Lower lobe of right lung (tissue), 2 donors: ENCODE measurements around the gene CSMD2. TPM values are rescaled to one million over a fixed set of nuclear protein-coding genes. Genes with fewer than 3 reads are reported as not detected.
"Not testable (repeated sequence)": the region's sequence is repeated elsewhere in the genome, so short reads cannot be mapped to it uniquely, and the experiment has no call there.

ENCODE experiments used
- ATAC-seq, 2 donors: fragments of 200-7000 bp; cut with Tn5 transposase; one replicate each; pipeline ENCODE4 v1.9.1; 2020 to 2022; ENCODE audit warnings: mild to moderate bottlenecking in 2 of 2, moderate library complexity in 2 of 2
- DNase-seq: peaks from one replicate; pipeline ENCODE4 v3.0.0-alpha.2; 2020
- H3K27ac ChIP-seq: fragments of 200-600 bp; one replicate; pipeline ENCODE4 v1.8.0; 2022
- H3K27me3 ChIP-seq: fragments of 200-600 bp; one replicate; pipeline ENCODE4 v1.8.0; 2022; ENCODE audit warnings: low read depth
- H3K36me3 ChIP-seq: fragments of 200-600 bp; one replicate; pipeline ENCODE4 v1.8.0; 2022; ENCODE audit warnings: mild to moderate bottlenecking
- H3K4me1 ChIP-seq: fragments of 200-600 bp; one replicate; pipeline ENCODE4 v1.8.0; 2022
- H3K4me3 ChIP-seq: fragments of 200-600 bp; one replicate; pipeline ENCODE4 v1.8.0; 2022; ENCODE audit warnings: mild to moderate bottlenecking
- H3K9me3 ChIP-seq: fragments of 200-600 bp; one replicate; pipeline ENCODE4 v1.8.0; 2022
- CTCF ChIP-seq: fragments of 200-600 bp; IDR thresholded peaks from one replicate; pipeline ENCODE4 v1.8.0; 2022; ENCODE audit warnings: antibody characterized with exemption, mild to moderate bottlenecking
- intact Hi-C: fragments of 100-400 bp; cut with DNase I; formaldehyde crosslinking; loops from one replicate; pipeline ENCODE4 v1.11.0; 2022
- total RNA-seq: library from RNA; stranded (reverse); fragmentation: NEBNext Ultra II Directional; extraction: Animal tissue kit (Norgen Biotek cat#: 25700); gene quantifications from one replicate; pipeline ENCODE4 v1.2.1, GENCODE V29; 2021
- donor health status: DM: no; HTN: yes; CAD: no; lungs with severe emphysema.

CSMD2 gene
- total RNA-seq, 1 donor from 2014 or later: 1.1 TPM

DNA sequence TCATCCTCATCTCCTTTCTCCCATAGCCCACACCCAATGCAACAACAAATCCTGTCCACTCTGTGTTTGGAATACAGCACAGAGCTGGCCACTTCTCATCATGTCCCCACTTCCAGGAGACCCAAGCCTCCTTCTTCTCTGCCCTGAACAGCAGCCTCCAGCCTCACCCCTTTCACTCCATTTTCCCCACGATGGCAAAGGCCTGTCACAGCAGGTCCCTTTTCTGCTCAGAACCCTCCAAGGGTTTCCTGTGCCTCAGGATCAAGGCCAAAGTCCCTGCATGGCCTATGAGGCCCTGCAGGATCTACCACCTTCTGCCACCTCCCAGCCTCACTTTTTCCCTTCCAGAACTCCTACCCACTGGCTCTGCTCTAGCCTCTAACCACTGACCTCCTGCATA is 78.5 kb downstream of the CSMD2 start:
- no peaks in the 10 kb centered on the region for H3K27me3 ChIP-seq
- no peak overlapping the region for H3K4me3 ChIP-seq
- no peak for TF ChIP-seq CTCF
- intact Hi-C loops: no loop called here
- no peaks in the 10 kb centered on the region for H3K9me3 ChIP-seq
- H3K27ac ChIP-seq: no peak overlapping the region
- ATAC-seq (no peak), DNase-seq (no peak)
- no peaks in the 10 kb centered on the region for H3K36me3 ChIP-seq
- H3K4me1 ChIP-seq: no peaks in the 10 kb centered on the region

- H3K36me3 ChIP-seq: no peaks in the 10 kb centered on the region
- no peak for TF ChIP-seq CTCF
Measured at GRCh38 chr1:34083974-34084373, 81.1 kb downstream of the CSMD2 start.

GRCh38 chr1:34082085-34082670 is 82.9 kb downstream of the CSMD2 start:
- intact Hi-C loops, H3K36me3 ChIP-seq, H3K4me3 ChIP-seq, H3K27me3 ChIP-seq, H3K4me1 ChIP-seq, H3K27ac ChIP-seq, ATAC-seq, H3K9me3 ChIP-seq, DNase-seq: not testable (repeated sequence)

More at GRCh38 chr1:34083974-34084373, 81.1 kb downstream of the CSMD2 start:
- H3K27me3 ChIP-seq: no peaks in the 10 kb centered on the region
- H3K4me3 ChIP-seq: no peak overlapping the region
- no peak for ATAC-seq
- H3K9me3 ChIP-seq: no peaks in the 10 kb centered on the region
- H3K4me1 ChIP-seq: no peaks in the 10 kb centered on the region
- intact Hi-C loops: no loop called here
- no peak for DNase-seq
- H3K27ac ChIP-seq: no peak overlapping the region

GRCh38 chr1:34078383-34078782 is 86.6 kb downstream of the CSMD2 start:
- no peak for DNase-seq
- intact Hi-C loops: no loop called here
- no peak for ATAC-seq
- H3K9me3 ChIP-seq: no peaks in the 10 kb centered on the region
- H3K4me1 ChIP-seq: no peaks in the 10 kb centered on the region
- TF ChIP-seq CTCF: no peak
- H3K4me3 ChIP-seq: no peak overlapping the region
- H3K36me3 ChIP-seq: no peaks in the 10 kb centered on the region
- no peak overlapping the region for H3K27ac ChIP-seq
- peaks cover 4% of the 10 kb centered on the region for H3K27me3 ChIP-seq

DNA sequence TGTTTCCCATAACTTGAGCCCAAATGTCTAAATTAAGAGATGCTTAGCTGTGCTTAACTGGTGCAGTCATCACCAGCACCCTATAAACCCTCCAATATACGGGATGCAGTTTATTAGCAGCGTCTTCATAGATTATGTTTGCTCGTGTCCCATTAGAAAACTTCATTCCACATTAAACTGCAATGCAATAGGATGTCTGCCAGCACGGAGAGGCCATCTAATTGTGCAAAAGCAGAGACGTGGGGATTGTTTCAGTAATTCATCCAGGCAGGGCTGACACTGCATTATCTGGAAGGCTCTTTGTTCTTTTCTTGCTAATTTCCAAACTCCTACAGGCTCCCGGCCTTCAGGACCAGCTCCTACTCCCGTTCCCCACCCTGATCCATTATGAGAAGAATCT is 89.5 kb downstream of the CSMD2 start:
- intact Hi-C loops: no loop called here
- Histone ChIP-seq H3K4me1 (no peaks in the 10 kb centered on the region), H3K27me3 (peaks cover 9% of the 10 kb centered on the region), H3K27ac (no peak overlapping the region), H3K9me3 (no peaks in the 10 kb centered on the region), H3K36me3 (no peaks in the 10 kb centered on the region), H3K4me3 (no peak overlapping the region)
- no peak for ATAC-seq
- TF ChIP-seq CTCF: no peak
- no peak for DNase-seq

DNA sequence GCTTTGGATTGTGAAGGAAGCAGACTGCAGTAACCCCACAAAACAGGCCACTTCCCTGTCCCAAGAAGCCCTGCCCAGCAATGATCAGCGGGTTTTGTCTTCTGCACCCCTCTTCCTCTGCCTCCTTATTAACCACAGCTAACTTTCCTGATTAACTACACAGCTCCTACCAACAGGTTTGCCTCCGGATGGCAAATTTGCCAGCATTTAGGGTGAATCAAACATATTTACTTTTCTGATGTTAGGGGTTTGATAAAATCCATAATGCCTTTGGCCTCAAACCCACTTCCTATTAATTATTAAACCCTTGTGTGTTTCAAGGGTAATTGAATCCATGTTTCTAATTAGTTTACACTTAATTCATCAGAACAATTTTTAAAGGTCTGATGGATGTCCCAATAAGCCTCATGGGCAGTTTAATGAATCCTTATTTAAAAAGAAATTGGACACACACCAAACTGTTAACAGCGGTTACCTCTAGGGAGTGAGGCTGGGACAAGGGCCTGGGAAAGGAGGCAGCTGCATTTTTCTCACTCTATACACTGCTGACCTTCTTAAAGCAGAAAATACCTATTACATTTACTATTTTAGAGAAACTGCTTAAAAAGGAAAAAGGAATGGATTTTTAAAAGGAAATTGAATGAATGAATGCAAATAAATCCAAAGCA is 91.9 kb downstream of the CSMD2 start:
- H3K36me3 ChIP-seq: no peaks in the 10 kb centered on the region
- no peak for DNase-seq
- intact Hi-C loops: no loop called here
- H3K27me3 ChIP-seq: peaks cover 9% of the 10 kb centered on the region
- TF ChIP-seq CTCF: no peak
- no peaks in the 10 kb centered on the region for H3K9me3 ChIP-seq
- no peak overlapping the region for H3K27ac ChIP-seq
- H3K4me1 ChIP-seq: no peaks in the 10 kb centered on the region
- H3K4me3 ChIP-seq: no peak overlapping the region
- ATAC-seq: no peak
